Activated T-cell treated with anti-CD3 and anti-CD28 coated beads for 48 hours (primary cell): Measurements from ENCODE around the gene FER.
"Not testable (repeated sequence)": the region's sequence is repeated elsewhere in the genome, so short reads cannot be mapped to it uniquely, and the experiment has no call there.

Source experiments
- DNase-seq: peaks from one replicate; pipeline ENCODE4 v3.0.0-alpha.2; 2020; ENCODE audit warnings: low read depth

Gene FER

GRCh38 chr5:108798513-108799265 is 51.0 kb downstream of the FER start:
- DNase-seq: no peak

GRCh38 chr5:108801301-108801700 is 53.6 kb downstream of the FER start:
- no peak for DNase-seq

- DNase-seq: no peak
Observed at GRCh38 chr5:108801776-108802175, 54.1 kb downstream of the FER start.

- no peak for DNase-seq
Observed at GRCh38 chr5:108810717-108811116, 63.0 kb downstream of the FER start.

GRCh38 chr5:108813673-108814072 is 66.0 kb downstream of the FER start:
- no peak for DNase-seq

- DNase-seq: no peak
Observed at GRCh38 chr5:108814551-108814950, 66.9 kb downstream of the FER start.

DNA sequence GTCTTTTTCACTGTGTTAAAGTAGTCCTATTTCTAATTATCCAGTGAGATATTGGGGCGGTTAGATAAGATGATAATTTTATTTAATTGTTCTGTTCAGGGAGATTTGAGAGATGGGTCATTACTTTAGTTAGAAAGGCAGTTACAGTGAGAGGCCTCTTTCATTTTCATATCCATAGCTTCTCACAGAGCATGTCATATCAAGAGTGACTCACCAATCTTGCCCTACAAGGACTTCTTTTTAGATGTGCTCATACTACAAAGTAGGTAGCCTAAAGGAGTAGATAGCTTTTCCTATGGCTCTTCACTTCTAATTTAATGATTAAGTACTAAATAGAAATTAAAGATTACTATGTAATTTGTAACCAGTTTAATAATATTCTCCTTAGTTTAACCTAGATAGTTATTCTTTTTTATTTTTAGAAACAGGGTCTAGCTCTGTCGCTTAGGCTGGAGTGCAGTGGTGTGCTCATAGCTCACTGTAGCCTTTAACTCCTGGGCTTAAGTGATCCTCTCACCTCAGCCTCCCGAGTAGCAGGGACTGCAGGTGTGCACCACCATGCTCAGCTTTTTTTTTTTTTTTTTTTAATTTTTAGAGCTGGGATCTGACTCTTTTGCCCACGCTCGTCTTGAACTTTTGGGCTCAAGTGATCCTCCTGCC is 71.0 kb downstream of the FER start:
- DNase-seq: no peak

DNA sequence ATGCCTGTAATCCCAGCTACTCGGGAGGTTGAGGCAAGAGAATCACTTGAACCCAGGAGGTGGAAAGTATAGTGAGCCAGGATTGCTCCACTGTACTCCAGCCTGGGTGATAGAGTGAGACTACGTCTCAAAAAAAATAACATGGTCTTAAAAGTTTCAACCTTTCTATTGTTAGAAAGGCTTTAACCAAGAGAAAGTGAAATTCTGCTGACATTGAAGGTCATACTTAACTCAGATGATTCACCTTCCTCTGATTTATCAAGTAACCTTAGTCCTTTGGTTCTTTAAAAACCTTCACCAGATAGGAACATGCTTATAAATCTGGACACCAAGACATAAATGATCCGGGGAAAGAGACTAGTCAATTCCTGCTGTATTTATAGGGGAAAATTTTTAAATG is 73.3 kb downstream of the FER start:
- DNase-seq: no peak

- DNase-seq: no peak
Observed at GRCh38 chr5:108822211-108822947, 74.7 kb downstream of the FER start.

DNA sequence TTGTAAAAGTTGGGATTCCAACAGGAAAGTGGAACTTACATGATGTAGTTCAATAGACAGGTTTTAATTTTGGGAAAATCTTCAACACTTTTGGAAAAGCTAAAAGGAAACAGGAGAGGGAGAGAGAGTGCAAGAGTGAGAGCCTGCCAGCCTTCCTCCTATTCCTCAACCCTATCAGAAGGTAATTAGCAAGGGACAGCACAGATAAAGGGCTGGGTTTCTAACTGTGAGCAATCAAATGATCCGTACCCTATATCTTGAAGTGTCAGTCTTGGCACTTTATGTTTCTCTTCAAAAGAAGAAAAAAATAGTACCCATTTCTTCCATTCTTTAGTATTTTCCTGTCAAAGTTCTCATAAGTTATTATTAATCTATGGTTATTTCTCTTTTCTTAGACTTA is 79.4 kb downstream of the FER start:
- DNase-seq: no peak

GRCh38 chr5:108830705-108831276 is 83.1 kb downstream of the FER start:
- DNase-seq: no peak

- DNase-seq: no peak
Observed at GRCh38 chr5:108836492-108836891, 88.8 kb downstream of the FER start.

GRCh38 chr5:108842260-108842941 is 94.7 kb downstream of the FER start:
- DNase-seq: not testable (repeated sequence)

DNA sequence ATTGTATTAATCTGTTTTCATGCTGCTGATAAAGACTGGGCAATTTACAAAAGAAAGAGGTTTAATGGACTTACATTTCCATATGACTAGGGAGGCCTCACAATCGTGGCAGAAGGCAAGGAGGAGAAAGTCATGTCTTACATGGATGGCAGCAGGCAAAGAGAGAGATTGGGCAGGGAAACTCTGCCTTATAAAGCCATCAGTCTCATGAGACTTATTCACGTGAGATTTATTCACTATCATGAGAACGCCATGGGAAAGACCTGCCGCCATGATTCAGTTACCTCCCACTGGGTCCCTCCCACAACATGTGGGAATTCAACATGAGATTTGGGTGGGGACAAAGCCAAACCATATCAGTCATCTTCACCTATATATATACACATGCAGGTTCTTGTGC is 103.4 kb downstream of the FER start:
- DNase-seq: not testable (repeated sequence)

DNA sequence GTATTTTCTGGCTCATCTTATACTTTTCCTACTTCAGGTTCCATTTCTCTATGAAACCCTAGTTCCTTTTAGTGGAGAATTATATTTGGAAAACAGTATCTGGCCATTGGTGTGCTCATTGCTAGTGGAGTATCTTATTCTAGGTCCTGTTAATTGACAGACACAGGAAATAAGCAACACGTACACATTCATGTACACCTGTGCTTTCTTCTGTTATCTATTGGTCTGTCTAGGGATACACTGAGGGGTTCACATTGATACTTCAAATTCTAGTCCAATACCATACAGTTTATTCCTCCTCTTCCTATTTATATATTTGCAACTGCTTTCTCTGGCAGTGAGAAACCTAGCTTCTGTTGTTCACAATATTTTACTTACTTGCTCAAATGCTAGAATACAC is 110.2 kb downstream of the FER start:
- DNase-seq: no peak

DNA sequence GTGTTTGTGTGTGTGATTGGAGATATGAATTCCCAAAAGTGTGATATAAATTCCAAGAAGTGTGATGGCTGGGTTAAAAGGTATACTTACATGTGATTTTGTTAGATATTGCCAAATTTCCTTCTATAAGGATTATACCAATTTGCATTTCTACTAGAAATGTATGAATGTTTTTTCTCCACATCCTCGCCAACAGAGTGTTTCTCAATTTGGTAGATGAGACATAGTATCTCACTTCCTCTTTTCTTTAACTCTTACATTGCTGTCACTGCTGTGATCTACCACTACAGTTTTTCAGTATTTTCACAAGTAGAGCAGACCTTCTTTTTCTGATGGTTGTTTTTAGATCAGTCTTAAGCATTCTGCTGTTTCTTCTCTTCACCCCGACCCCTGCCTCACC is 111.3 kb downstream of the FER start:
- no peak for DNase-seq

- no peak for DNase-seq
Observed at GRCh38 chr5:108862211-108862610, 114.5 kb downstream of the FER start.

DNA sequence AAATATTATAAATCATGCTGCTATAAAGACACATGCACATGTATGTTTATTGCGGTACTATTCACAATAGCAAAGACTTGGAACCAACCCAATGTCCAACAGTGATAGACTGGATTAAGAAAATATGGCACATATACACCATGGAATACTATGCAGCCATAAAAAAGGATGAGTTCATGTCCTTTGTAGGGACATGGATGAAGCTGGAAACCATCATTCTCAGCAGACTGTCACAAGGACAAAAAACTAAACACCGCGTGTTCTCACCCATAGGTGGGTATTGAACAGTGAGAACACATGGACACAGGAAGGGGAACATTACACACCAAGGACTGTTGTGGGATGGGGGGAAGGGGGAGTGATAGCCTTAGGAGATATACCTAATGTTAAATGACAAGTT is 118.4 kb downstream of the FER start:
- not testable (repeated sequence) for DNase-seq

DNA sequence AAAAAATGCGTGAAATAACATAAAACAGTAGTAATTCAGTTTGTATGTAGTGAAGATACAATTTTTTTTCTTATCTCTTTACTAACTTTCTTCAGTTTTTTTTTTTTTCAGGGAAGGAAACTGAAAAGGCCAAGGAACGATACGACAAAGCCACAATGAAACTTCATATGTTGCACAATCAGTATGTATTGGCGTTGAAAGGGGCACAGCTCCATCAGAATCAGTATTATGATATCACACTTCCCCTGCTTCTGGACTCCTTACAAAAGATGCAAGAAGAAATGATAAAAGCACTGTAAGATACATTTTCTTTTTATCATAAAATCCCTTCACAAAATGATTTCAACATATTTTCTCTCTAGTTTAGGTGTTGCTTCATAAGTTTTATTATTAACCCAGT is 120.0 kb downstream of the FER start:
- no peak for DNase-seq

DNA sequence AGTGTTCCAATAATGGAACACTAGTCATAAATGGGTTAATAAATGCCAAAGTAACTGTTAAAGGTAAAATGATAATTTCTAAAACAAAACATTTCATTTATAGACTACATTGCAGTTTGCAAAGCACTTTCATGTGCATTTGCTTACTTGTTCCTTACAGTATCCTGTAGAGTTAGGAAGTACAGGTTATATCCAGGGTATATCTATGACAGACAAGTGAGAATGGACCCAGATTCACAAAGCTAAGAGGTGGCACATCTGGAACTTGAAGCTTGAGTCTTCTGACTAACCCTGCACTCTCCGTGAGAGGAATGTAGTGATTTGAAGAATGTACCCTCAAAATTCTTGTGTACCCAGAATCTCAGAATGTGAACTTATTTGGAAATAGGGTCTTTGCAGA is 121.4 kb downstream of the FER start:
- DNase-seq: no peak

DNA sequence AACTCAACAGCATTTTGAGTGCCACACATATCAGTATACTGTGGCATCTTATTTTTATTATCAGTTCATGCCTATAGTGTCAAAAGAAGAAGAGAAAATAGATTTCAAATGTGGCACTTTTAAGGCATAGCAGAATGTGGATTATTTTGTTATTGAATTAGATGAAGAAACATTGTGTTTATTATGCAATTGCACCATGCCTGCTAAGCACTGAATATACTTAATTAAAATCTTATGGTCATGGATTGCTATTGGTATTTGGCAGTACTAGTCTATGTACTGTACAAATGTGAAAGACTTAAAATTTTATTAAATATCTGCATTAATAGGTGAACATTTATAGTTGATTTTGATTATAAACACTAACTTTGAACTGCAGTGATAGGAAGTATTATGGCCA is 128.8 kb downstream of the FER start:
- DNase-seq: no peak

DNA sequence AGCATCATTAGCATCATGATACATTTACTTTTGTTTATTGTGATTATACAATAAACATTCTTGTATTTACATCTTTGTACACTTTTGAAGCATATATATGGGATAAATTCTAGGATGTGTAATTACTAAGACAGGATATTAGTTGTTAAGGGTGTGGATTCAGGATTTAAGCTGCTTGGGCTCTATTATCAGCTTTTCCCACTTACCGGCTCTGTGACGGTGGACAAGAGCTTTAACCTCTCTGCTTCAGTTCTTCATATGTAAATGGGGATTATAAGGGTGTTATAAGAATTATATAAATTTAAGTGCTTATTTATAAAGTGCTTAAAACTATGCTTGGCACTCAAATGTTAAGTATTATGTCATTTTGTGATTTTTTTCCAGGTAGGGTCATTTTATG is 131.1 kb downstream of the FER start:
- no peak for DNase-seq
